ENCODE data around the gene HSPBP1. TPM values are rescaled to one million over a fixed set of nuclear protein-coding genes. Genes with fewer than 3 reads are reported as not detected.

The HSPBP1 gene
- total RNA-seq, 1 experiment from 2014 or later: 65.2 TPM

GRCh38 chr19:55309448-55309847 is 29.5 kb upstream of the HSPBP1 start:
- DNase-seq (ENCODE audit: low spot score) (no peak), ATAC-seq (no peak)
- no peak for TF ChIP-seq ATF2 (CRISPR knock-in tag; IDR thresholded peaks at IDR 0.05; ENCODE audit: borderline replicate concordance, low read depth)
- TF ChIP-seq, protein P1, sequence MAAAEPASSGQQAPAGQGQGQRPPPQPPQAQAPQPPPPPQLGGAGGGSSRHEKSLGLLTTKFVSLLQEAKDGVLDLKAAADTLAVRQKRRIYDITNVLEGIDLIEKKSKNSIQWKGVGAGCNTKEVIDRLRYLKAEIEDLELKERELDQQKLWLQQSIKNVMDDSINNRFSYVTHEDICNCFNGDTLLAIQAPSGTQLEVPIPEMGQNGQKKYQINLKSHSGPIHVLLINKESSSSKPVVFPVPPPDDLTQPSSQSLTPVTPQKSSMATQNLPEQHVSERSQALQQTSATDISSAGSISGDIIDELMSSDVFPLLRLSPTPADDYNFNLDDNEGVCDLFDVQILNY (CRISPR knock-in tag; IDR thresholded peaks at IDR 0.05): no peak
- no peak for TF ChIP-seq ZNF396 (CRISPR knock-in tag; IDR thresholded peaks at IDR 0.05; ENCODE audit: borderline replicate concordance)
- TF ChIP-seq ZNF671 (CRISPR knock-in tag; IDR thresholded peaks at IDR 0.05): no peak
- TF ChIP-seq, protein P2, sequence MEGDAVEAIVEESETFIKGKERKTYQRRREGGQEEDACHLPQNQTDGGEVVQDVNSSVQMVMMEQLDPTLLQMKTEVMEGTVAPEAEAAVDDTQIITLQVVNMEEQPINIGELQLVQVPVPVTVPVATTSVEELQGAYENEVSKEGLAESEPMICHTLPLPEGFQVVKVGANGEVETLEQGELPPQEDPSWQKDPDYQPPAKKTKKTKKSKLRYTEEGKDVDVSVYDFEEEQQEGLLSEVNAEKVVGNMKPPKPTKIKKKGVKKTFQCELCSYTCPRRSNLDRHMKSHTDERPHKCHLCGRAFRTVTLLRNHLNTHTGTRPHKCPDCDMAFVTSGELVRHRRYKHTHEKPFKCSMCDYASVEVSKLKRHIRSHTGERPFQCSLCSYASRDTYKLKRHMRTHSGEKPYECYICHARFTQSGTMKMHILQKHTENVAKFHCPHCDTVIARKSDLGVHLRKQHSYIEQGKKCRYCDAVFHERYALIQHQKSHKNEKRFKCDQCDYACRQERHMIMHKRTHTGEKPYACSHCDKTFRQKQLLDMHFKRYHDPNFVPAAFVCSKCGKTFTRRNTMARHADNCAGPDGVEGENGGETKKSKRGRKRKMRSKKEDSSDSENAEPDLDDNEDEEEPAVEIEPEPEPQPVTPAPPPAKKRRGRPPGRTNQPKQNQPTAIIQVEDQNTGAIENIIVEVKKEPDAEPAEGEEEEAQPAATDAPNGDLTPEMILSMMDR (IDR thresholded peaks at IDR 0.05): no peak
- no peak for TF ChIP-seq IRF2 (CRISPR knock-in tag; IDR thresholded peaks at IDR 0.05; ENCODE audit: borderline replicate concordance, low read depth)
- TF ChIP-seq GABPB1 (CRISPR knock-in tag; IDR thresholded peaks at IDR 0.05): no peak
- no peak for TF ChIP-seq FOXJ3 (CRISPR knock-in tag; IDR thresholded peaks at IDR 0.05; ENCODE audit: borderline replicate concordance)
- no peak for TF ChIP-seq SMAD4 (CRISPR knock-in tag; IDR thresholded peaks at IDR 0.05)
- TF ChIP-seq USF1 (CRISPR knock-in tag; IDR thresholded peaks at IDR 0.05): no peak
- no peak for TF ChIP-seq ETV6 (CRISPR knock-in tag; IDR thresholded peaks at IDR 0.05)
- TF ChIP-seq ZNF138 (CRISPR knock-in tag; conservative IDR thresholded peaks at IDR 0.05): no peak
- Mint-ChIP-seq H3K9me3 (no peaks in the 10 kb centered on the region), H3K27me3 (ENCODE audit: low read depth) (no peaks in the 10 kb centered on the region), H3K27ac (no peak overlapping the region), H3K36me3 (peaks cover 31% of the 10 kb centered on the region), H3K4me3 (no peak overlapping the region), H3K4me1 (peaks cover 6% of the 10 kb centered on the region)
- CTCF ChIA-PET: no interaction called here
- POLR2A ChIA-PET: no interaction called here

GRCh38 chr19:55308281-55308680 is 28.4 kb upstream of the HSPBP1 start:
- Mint-ChIP-seq H3K4me3 (no peak overlapping the region), H3K27me3 (ENCODE audit: low read depth) (no peaks in the 10 kb centered on the region), H3K36me3 (peaks cover 38% of the 10 kb centered on the region), H3K9me3 (no peaks in the 10 kb centered on the region), H3K27ac (no peak overlapping the region), H3K4me1 (peaks cover 6% of the 10 kb centered on the region)
- DNase-seq (ENCODE audit: low spot score) (no peak), ATAC-seq (no peak)
- no peak for TF ChIP-seq PRDM15 (CRISPR knock-in tag; IDR thresholded peaks at IDR 0.05)
- no peak for TF ChIP-seq ZNF671 (CRISPR knock-in tag; IDR thresholded peaks at IDR 0.05)
- no peak for TF ChIP-seq ZBTB21 (CRISPR knock-in tag; IDR thresholded peaks at IDR 0.05; ENCODE audit: borderline replicate concordance)
- no peak for TF ChIP-seq CREB1 (CRISPR knock-in tag; IDR thresholded peaks at IDR 0.05)
- TF ChIP-seq NR1H2 (CRISPR knock-in tag; IDR thresholded peaks at IDR 0.05): no peak
- ChIA-PET POLR2A (interaction anchor here (0.6 kb wide), 1 partner anchor 85 kb away, joined by 3 read pairs; no protein-coding TSS in a partner anchor), CTCF (no interaction called here)
